B cell (primary cell): ENCODE results near the gene DPEP2. TPM values are rescaled to one million over a fixed set of nuclear protein-coding genes. Genes with fewer than 3 reads are reported as not detected.
"Not testable (repeated sequence)": the region's sequence is repeated elsewhere in the genome, so short reads cannot be mapped to it uniquely, and the experiment has no call there.

Source experiments
- ATAC-seq: fragments of 200-7000 bp; cut with Tn5 transposase; one replicate; pipeline ENCODE4 v1.10.0; 2021; ENCODE audit warnings: low read depth, mild to moderate bottlenecking, moderate number of reproducible peaks, moderate library complexity
- CTCF ChIA-PET: fragments of 350-600 bp; sonication (Branson Sonifier 250); formaldehyde crosslinking; loops from one replicate; lab custom pipeline; 2021; ENCODE audit warnings: antibody characterized with exemption, inconsistent platforms; lab: Charles Lee
- POLR2A ChIA-PET: fragments of 350-600 bp; sonication (Branson Sonifier 250); formaldehyde crosslinking; loops from one replicate; lab custom pipeline; 2021; ENCODE audit warnings: antibody characterized with exemption; lab: Charles Lee
- DNase-seq: peaks from one replicate; pipeline ENCODE4 v3.0.0; 2013
- H2AFZ ChIP-seq: 2 replicates; pipeline ENCODE4 v1.6.1; 2012; ENCODE audit warnings: mild to moderate bottlenecking, low read depth, low read length; ENCODE audit not compliant: insufficient read depth, poor library complexity, severe bottlenecking
- H3K27ac ChIP-seq, 2 donors: 1 replicate in 1 of 2; 2 replicates in 1 of 2; pipeline ENCODE4 v1.5.1; 2012 to 2013; ENCODE audit warnings: low read length in 2 of 2, mild to moderate bottlenecking in 2 of 2, moderate library complexity in 1 of 2
- H3K27me3 ChIP-seq, 4 experiments: fragments of 200-600 bp in 1 of 4; sonication (generic) in 1 of 4; replicated peaks in 1 of 4; 1 replicate in 2 of 4; 2 replicates in 2 of 4; pipeline versions ENCODE4 v1.6.1 to v1.7.0; 2013 to 2016; ENCODE audit warnings: low read length in 3 of 4, mild to moderate bottlenecking in 2 of 4, mixed read lengths in 1 of 4, moderate library complexity in 1 of 4; ENCODE audit not compliant: insufficient read depth in 4 of 4, control insufficient read depth in 3 of 4; ENCODE audit errors: control extremely low read depth in 1 of 4
- H3K36me3 ChIP-seq, 2 experiments: replicated peaks in 1 of 2; 1 replicate in 1 of 2; 2 replicates in 1 of 2; pipeline versions ENCODE4 v1.6.1 to v1.7.1; 2013; ENCODE audit warnings: low read length in 1 of 2; ENCODE audit not compliant: insufficient read depth in 2 of 2, control insufficient read depth in 1 of 2; ENCODE audit errors: control extremely low read depth in 1 of 2, extremely low read depth in 1 of 2
- H3K4me1 ChIP-seq, 2 donors: fragments of 200-600 bp in 1 of 2; sonication (generic) in 1 of 2; 1 replicate in 1 of 2; 2 replicates in 1 of 2; pipeline versions ENCODE4 v1.5.1 to v1.6.1; 2013 to 2017; ENCODE audit warnings: low read length in 2 of 2; ENCODE audit not compliant: control insufficient read depth in 2 of 2, insufficient read depth in 2 of 2
- H3K4me2 ChIP-seq: replicated peaks from 2 replicates; pipeline ENCODE3; 2012; ENCODE audit warnings: mild to moderate bottlenecking, low read depth, low read length; ENCODE audit not compliant: poor library complexity, severe bottlenecking
- H3K4me3 ChIP-seq, 5 experiments: fragments of 200-600 bp in 1 of 5; sonication (generic) in 1 of 5; 1 replicate in 3 of 5; 2 replicates in 2 of 5; pipeline versions ENCODE4 v1.5.1 to v1.7.0; 2011 to 2016; ENCODE audit warnings: low read length in 4 of 5, mild to moderate bottlenecking in 4 of 5, low read depth in 2 of 5, control low read depth in 1 of 5, moderate library complexity in 1 of 5; ENCODE audit not compliant: insufficient read depth in 1 of 5; ENCODE audit errors: control extremely low read depth in 1 of 5, extremely low read depth in 1 of 5
- H3K79me2 ChIP-seq: fragments of 200-600 bp; sonication (generic); one replicate; pipeline ENCODE4 v1.6.0; 2016; ENCODE audit warnings: low read length; ENCODE audit not compliant: control insufficient read depth, insufficient read depth
- H3K9ac ChIP-seq: fragments of 200-600 bp; sonication (generic); 2 replicates; pipeline ENCODE4 v1.6.1; 2017; ENCODE audit warnings: mild to moderate bottlenecking, low read length, moderate library complexity
- H3K9me3 ChIP-seq, 3 donors: one replicate each; pipeline versions ENCODE4 v1.6.1 to v1.7.1; 2013; ENCODE audit warnings: low read length in 2 of 3; ENCODE audit not compliant: control insufficient read depth in 2 of 3, insufficient read depth in 1 of 3; ENCODE audit errors: control extremely low read depth in 1 of 3
- H4K20me1 ChIP-seq: 2 replicates; pipeline ENCODE4 v1.6.0; 2012; ENCODE audit warnings: mild to moderate bottlenecking, low read length; ENCODE audit not compliant: insufficient read depth, control insufficient read depth, poor library complexity, severe bottlenecking
- H3K27ac Mint-ChIP-seq: one replicate; pipeline ENCODE4 v1.8.0; 2021; ENCODE audit warnings: mixed read lengths
- H3K27me3 Mint-ChIP-seq: one replicate; pipeline ENCODE4 v1.8.0; 2021; ENCODE audit warnings: mixed read lengths
- H3K4me1 Mint-ChIP-seq: one replicate; pipeline ENCODE4 v1.8.0; 2021; ENCODE audit warnings: mixed read lengths
- H3K4me3 Mint-ChIP-seq: one replicate; pipeline ENCODE4 v1.8.0; 2021; ENCODE audit warnings: mixed read lengths
- H3K9me3 Mint-ChIP-seq: one replicate; pipeline ENCODE4 v1.8.0; 2022; ENCODE audit warnings: mixed read lengths; ENCODE audit not compliant: insufficient read depth
- EZH2 ChIP-seq: IDR thresholded peaks from 2 replicates; pipeline ENCODE4 v1.6.1; 2012; ENCODE audit warnings: borderline replicate concordance, low read depth, mild to moderate bottlenecking, moderate library complexity, low read length; ENCODE audit not compliant: insufficient read depth, poor library complexity, severe bottlenecking
- WGBS: methylation state at CpG from one replicate; pipeline ENCODE4 v1.1.5; 2013; ENCODE audit warnings: missing lambda C conversion rate; ENCODE audit not compliant: insufficient coverage; 5-methylcytosine and 5-hydroxymethylcytosine counted together
- intact Hi-C: fragments of 100-400 bp; cut with micrococcal nuclease; formaldehyde crosslinking; loops from one replicate; pipeline ENCODE4 v1.10.0; 2022
- polyA plus RNA-seq: library from polyadenylated mRNA; depleted of rRNA; stranded (reverse); fragments of >200 nt; gene quantifications from 2 replicates; pipeline ENCODE4 v1.2.3, GENCODE V29; 2012
- total RNA-seq, 2 donors: library from RNA; stranded (reverse); fragments of 120-200 nt in 1 of 2; gene quantifications; 1 replicate in 1 of 2; 2 replicates in 1 of 2; pipeline versions ENCODE4 v1.2.3 to v1.2.4, GENCODE V29; 2013 to 2022
- TF ChIP-seq, protein P1 (sequence below): fragments of 200-600 bp; IDR thresholded peaks from one replicate; pipeline ENCODE4 v1.8.0; 2022; ENCODE audit warnings: antibody characterized with exemption, mild to moderate bottlenecking

DPEP2 gene
- total and polyA plus RNA-seq, 2 donors (not counting 1 experiment from before 2014, with no cell fraction given), result 123 to 150 TPM

DNA sequence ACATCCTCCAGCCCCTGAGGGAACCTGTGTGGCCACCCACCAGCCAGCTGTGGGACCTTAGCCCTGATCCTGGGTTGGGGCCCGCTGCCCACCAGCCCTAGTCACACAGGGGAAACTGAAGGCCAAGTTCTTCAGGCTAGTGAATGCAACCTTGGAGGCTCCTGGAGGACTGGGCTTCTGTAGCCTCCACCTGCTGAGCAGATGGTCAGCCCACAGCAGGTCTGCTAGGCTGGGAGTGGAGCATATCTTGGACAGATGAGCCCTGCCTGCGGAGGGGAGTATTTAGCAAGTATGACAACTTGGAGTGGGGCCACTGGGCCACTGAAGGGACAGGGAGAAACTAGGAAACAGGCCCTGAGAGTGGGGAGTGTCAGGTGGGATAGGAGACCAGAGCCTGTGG, 23.1 kb downstream of the DPEP2 start:
- H3K4me1 ChIP-seq, result peaks cover 0 to 6% of the 10 kb centered on the region in 2 donors
- H3K4me3 ChIP-seq, result no peak overlapping the region
- peaks cover 0 to 3% (median 0%) of the 10 kb centered on the region in 4 experiments for H3K27me3 ChIP-seq
- no peak overlapping the region for H3K4me3 Mint-ChIP-seq
- peaks cover 3% of the 10 kb centered on the region for H3K4me1 Mint-ChIP-seq
- H2AFZ ChIP-seq, result no peak overlapping the region
- WGBS, result 83% methylated on average over 2 of the region's 2 CpGs
- DNase-seq, result no peak
- H3K9ac ChIP-seq, result no peak overlapping the region
- H3K27ac Mint-ChIP-seq, result no peak overlapping the region
- intact Hi-C loops, result no loop called here
- TF ChIP-seq, protein P1, sequence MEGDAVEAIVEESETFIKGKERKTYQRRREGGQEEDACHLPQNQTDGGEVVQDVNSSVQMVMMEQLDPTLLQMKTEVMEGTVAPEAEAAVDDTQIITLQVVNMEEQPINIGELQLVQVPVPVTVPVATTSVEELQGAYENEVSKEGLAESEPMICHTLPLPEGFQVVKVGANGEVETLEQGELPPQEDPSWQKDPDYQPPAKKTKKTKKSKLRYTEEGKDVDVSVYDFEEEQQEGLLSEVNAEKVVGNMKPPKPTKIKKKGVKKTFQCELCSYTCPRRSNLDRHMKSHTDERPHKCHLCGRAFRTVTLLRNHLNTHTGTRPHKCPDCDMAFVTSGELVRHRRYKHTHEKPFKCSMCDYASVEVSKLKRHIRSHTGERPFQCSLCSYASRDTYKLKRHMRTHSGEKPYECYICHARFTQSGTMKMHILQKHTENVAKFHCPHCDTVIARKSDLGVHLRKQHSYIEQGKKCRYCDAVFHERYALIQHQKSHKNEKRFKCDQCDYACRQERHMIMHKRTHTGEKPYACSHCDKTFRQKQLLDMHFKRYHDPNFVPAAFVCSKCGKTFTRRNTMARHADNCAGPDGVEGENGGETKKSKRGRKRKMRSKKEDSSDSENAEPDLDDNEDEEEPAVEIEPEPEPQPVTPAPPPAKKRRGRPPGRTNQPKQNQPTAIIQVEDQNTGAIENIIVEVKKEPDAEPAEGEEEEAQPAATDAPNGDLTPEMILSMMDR, result no peak
- TF ChIP-seq EZH2, result no peak
- no peaks in the 10 kb centered on the region for H3K79me2 ChIP-seq
- H3K27ac ChIP-seq, result no peak overlapping the region
- no peaks in the 10 kb centered on the region for H3K9me3 Mint-ChIP-seq
- no peak for ATAC-seq
- ChIA-PET CTCF (no interaction called here), POLR2A (no interaction called here)
- no peaks in the 10 kb centered on the region for H3K9me3 ChIP-seq
- no peak overlapping the region for H3K4me2 ChIP-seq
- no peaks in the 10 kb centered on the region for H3K36me3 ChIP-seq
- H3K27me3 Mint-ChIP-seq, result no peaks in the 10 kb centered on the region
- no peaks in the 10 kb centered on the region for H4K20me1 ChIP-seq

- H3K27me3 ChIP-seq, result peaks cover 0 to 1% (median 0%) of the 10 kb centered on the region in 4 experiments
- no peaks in the 10 kb centered on the region for H3K27me3 Mint-ChIP-seq
- peak overlapping the region; percentile 26 for H3K27ac Mint-ChIP-seq
- H3K4me3 ChIP-seq, result no peak overlapping the region
- no peak overlapping the region for H3K9ac ChIP-seq
- no peak overlapping the region for H3K4me2 ChIP-seq
- H2AFZ ChIP-seq, result no peak overlapping the region
- peaks cover 3% of the 10 kb centered on the region for H3K4me1 Mint-ChIP-seq
- no peaks in the 10 kb centered on the region for H4K20me1 ChIP-seq
- TF ChIP-seq, protein P1, result no peak
- TF ChIP-seq EZH2, result no peak
- DNase-seq, result no peak
- ChIA-PET CTCF (no interaction called here), POLR2A (interaction anchor here (0.7 kb wide), 1 partner anchor 162 kb away, joined by 3 read pairs; no protein-coding TSS in a partner anchor)
- H3K36me3 ChIP-seq, result no peaks in the 10 kb centered on the region
- no peaks in the 10 kb centered on the region for H3K9me3 Mint-ChIP-seq
- no peak overlapping the region for H3K4me3 Mint-ChIP-seq
- H3K4me1 ChIP-seq, result peaks cover 0 to 6% of the 10 kb centered on the region in 2 donors
- no peaks in the 10 kb centered on the region for H3K9me3 ChIP-seq
- no peaks in the 10 kb centered on the region for H3K79me2 ChIP-seq
- intact Hi-C loops, result no loop called here
- H3K27ac ChIP-seq, result no peak overlapping the region
- ATAC-seq, result no peak
- 79% methylated on average over 12 of the region's 14 CpGs for WGBS
These were observed 23.8 kb downstream of the DPEP2 start for GRCh38 chr16:67975321-67976105.

DNA sequence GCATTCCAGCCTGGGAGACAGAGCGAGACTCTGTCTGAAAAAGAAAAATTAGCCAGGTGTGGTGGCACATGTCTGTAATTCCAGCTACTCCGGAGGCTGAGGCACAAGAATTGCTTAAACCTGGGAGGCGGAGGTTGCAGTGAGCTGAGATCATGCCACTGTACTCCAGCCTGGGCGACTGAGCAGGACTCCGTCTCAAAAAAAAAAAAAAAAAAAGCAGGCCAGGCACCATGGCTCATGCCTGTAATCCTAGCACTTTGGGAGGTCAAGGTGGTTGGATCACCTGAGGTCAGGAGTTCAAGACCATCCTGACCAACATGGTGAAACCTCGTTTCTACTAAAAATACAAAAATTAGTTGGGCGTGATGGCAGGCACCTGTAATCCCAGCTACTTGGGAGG, 27.0 kb downstream of the DPEP2 start:
- intact Hi-C loops, H3K27me3 ChIP-seq, DNase-seq, H3K9me3 ChIP-seq, H3K4me2 ChIP-seq, H3K9me3 Mint-ChIP-seq, ATAC-seq, H3K9ac ChIP-seq, H3K27ac Mint-ChIP-seq, H3K4me3 Mint-ChIP-seq, H3K27ac ChIP-seq, H3K4me3 ChIP-seq, H4K20me1 ChIP-seq, H3K36me3 ChIP-seq, H3K27me3 Mint-ChIP-seq, H3K79me2 ChIP-seq, H2AFZ ChIP-seq: not testable (repeated sequence)
- POLR2A ChIA-PET, result interaction anchor here (0.6 to 0.7 kb wide), 2 partner anchors 50 to 72 kb away, joined by 8 read pairs; no protein-coding TSS in a partner anchor
- CTCF ChIA-PET, result interaction anchor here (0.8 to 1.0 kb wide), 2 partner anchors 26 to 34 kb away, joined by 4 read pairs; no protein-coding TSS in a partner anchor
- peaks cover 5 to 19% of the 10 kb centered on the region in 2 donors for H3K4me1 ChIP-seq
- H3K4me1 Mint-ChIP-seq, result peaks cover 16% of the 10 kb centered on the region
- 98% methylated on average over 4 of the region's 7 CpGs for WGBS
